ENCODE measurements around the gene PLEKHG3. TPM values are rescaled to one million over a fixed set of nuclear protein-coding genes. Genes with fewer than 3 reads are reported as not detected.

The PLEKHG3 gene
- total and polyA plus RNA-seq, 9 donors: 17.6 to 34.3 (median 26.9) TPM

DNA sequence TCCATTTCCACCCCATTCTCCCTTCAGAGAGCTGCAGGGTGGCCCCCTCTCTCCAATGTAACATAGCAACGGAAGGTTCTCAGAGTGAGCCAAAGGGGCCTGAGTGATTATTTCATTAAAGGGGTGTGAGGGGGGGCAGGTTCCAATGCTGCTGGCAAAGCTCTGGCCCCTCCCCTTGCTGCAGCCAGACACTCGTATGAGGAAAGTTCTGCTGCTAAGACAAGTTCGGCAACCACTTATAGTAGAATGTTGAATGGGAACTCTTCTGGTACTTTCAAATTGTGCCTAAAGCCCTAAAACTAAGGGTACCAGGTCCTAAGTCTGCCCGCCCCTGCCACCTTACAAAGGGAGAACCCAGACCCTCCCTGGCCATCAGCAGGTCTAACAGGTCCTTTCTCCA, 49.8 kb downstream of the PLEKHG3 start:
- 100% methylated on average over 1 of the region's 4 CpGs for WGBS (ENCODE audit: insufficient coverage)
- DNase-seq: no peak

DNA sequence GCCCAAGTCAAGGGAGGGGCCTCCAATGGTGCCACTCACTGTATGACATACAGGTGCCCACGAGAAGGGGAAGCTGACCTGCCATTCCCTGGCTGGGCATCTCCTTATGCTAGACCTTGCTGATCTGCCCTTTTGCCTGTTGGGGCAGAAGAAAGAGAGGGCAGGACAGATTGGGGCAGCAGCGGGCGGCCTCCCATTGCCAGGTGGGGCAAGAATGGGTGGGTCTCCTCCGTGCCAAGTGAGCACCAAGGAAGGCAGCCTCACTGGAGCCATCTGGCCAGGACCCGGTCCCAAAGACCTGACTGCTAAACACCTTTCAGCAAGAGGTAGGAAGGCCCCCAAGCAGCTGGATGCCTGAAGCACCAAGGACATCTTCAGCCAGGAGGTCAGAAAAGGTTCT, 50.5 kb downstream of the PLEKHG3 start:
- H3K4me1 ChIP-seq (ENCODE audit: control insufficient read depth, insufficient read depth, low read length): peaks cover 31% of the 10 kb centered on the region
- DNase-seq: no peak
- no peak overlapping the region for H3K27ac ChIP-seq (ENCODE audit: low read length)
- peaks cover 10% of the 10 kb centered on the region for H3K36me3 ChIP-seq (ENCODE audit: control insufficient read depth, insufficient read depth, low read length)
- H3K4me3 ChIP-seq (ENCODE audit: low read length): no peak overlapping the region
- H3K9me3 ChIP-seq (replicated peaks; ENCODE audit: control insufficient read depth, low read depth, low read length): no peaks in the 10 kb centered on the region
- 92% methylated on average over 5 of the region's 5 CpGs for WGBS (ENCODE audit: insufficient coverage)
- no peaks in the 10 kb centered on the region for H3K27me3 ChIP-seq (ENCODE audit: control insufficient read depth, insufficient read depth, low read length)

More for the DNA sequence above, 49.8 kb downstream of the PLEKHG3 start:
- Histone ChIP-seq H3K9me3 (replicated peaks; ENCODE audit: control insufficient read depth, low read depth, low read length) (no peaks in the 10 kb centered on the region), H3K27me3 (ENCODE audit: control insufficient read depth, insufficient read depth, low read length) (no peaks in the 10 kb centered on the region), H3K36me3 (ENCODE audit: control insufficient read depth, insufficient read depth, low read length) (peaks cover 15% of the 10 kb centered on the region), H3K4me1 (ENCODE audit: control insufficient read depth, insufficient read depth, low read length) (peaks cover 24% of the 10 kb centered on the region), H3K4me3 (ENCODE audit: low read length) (no peak overlapping the region), H3K27ac (ENCODE audit: low read length) (no peak overlapping the region)

DNA sequence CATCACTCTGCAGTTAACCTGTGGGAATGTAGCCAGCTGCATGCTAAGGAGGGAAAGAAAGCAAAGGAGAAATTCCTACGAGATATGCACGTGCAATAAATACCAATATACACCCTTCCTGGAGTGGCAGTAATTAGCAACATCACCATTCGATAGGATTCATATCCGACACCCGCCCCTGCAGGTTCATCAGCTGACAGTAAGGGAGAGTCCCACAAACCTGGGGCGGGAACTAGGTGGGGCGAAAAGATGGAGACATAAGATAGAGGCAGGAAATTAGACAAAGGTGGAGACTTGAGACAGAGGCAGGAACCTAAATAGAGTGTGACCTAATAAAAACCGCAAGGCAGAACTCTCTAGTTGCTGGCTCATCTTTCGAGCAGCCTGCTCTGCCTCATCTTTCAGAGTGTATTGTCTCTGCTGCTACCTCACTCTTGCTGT, 51.6 kb downstream of the PLEKHG3 start:
- H3K4me1 ChIP-seq (ENCODE audit: control insufficient read depth, insufficient read depth, low read length): peaks cover 42% of the 10 kb centered on the region
- no peaks in the 10 kb centered on the region for H3K9me3 ChIP-seq (replicated peaks; ENCODE audit: control insufficient read depth, low read depth, low read length)
- no peak overlapping the region for H3K27ac ChIP-seq (ENCODE audit: low read length)
- H3K36me3 ChIP-seq (ENCODE audit: control insufficient read depth, insufficient read depth, low read length): peaks cover 10% of the 10 kb centered on the region
- H3K27me3 ChIP-seq (ENCODE audit: control insufficient read depth, insufficient read depth, low read length): no peaks in the 10 kb centered on the region
- WGBS (ENCODE audit: insufficient coverage): 44% methylated on average over 5 of the region's 9 CpGs
- no peak overlapping the region for H3K4me3 ChIP-seq (ENCODE audit: low read length)
- no peak for DNase-seq

DNA sequence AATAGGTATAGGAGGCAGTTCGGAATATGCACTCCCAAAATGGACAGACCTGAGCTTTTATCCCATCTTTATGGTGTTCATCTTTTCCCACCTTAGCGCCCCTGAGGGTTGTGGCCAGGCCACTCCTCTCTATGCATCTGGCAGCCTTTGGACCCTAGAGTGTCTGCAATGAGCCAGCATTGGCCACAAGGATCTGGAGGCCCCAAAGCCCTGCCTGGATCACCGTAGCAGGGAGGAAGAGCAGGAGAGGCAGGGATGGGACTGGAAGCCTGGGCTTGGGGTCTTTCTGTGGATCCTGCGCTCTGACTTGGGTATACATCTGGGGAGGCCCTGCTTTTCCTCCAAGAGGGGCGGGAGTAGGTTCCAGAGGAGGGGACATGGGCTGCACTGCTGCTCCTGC, 52.5 kb downstream of the PLEKHG3 start:
- Histone ChIP-seq H3K4me1 (ENCODE audit: control insufficient read depth, insufficient read depth, low read length) (peaks cover 51% of the 10 kb centered on the region), H3K27ac (ENCODE audit: low read length) (no peak overlapping the region), H3K27me3 (ENCODE audit: control insufficient read depth, insufficient read depth, low read length) (no peaks in the 10 kb centered on the region), H3K36me3 (ENCODE audit: control insufficient read depth, insufficient read depth, low read length) (peaks cover 11% of the 10 kb centered on the region), H3K4me3 (ENCODE audit: low read length) (no peak overlapping the region), H3K9me3 (replicated peaks; ENCODE audit: control insufficient read depth, low read depth, low read length) (no peaks in the 10 kb centered on the region)
- WGBS (ENCODE audit: insufficient coverage): 81% methylated on average over 2 of the region's 5 CpGs
- no peak for DNase-seq

DNA sequence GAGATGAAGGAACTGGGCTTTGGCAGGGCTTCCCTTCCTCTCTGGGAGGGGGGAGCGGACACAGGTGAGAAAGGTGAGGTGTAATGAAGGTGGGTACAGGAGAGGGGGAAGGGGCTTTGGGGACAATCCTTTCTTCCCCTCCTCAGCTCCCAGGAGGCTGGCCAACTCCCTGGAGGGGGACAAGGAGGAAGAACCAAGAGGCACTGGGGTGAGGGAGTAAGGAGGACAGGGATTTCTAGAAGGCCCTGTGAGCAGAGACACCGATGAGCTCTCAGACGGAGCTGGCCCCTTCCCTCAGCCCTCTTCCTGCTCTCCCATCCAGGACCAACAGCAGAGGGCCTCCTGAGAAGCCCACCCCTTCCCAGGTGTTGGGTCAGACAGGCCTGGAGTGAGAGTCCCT, 53.4 kb downstream of the PLEKHG3 start:
- peaks cover 9% of the 10 kb centered on the region for H3K36me3 ChIP-seq (ENCODE audit: control insufficient read depth, insufficient read depth, low read length)
- peaks cover 60% of the 10 kb centered on the region for H3K4me1 ChIP-seq (ENCODE audit: control insufficient read depth, insufficient read depth, low read length)
- no CpG with 5 or more reads among the region's 3 CpGs for WGBS (ENCODE audit: insufficient coverage)
- H3K9me3 ChIP-seq (replicated peaks; ENCODE audit: control insufficient read depth, low read depth, low read length): no peaks in the 10 kb centered on the region
- H3K27me3 ChIP-seq (ENCODE audit: control insufficient read depth, insufficient read depth, low read length): no peaks in the 10 kb centered on the region
- no peak overlapping the region for H3K4me3 ChIP-seq (ENCODE audit: low read length)
- peak overlapping the region; percentile 71 for H3K27ac ChIP-seq (ENCODE audit: low read length)
- DNase-seq: no peak

DNA sequence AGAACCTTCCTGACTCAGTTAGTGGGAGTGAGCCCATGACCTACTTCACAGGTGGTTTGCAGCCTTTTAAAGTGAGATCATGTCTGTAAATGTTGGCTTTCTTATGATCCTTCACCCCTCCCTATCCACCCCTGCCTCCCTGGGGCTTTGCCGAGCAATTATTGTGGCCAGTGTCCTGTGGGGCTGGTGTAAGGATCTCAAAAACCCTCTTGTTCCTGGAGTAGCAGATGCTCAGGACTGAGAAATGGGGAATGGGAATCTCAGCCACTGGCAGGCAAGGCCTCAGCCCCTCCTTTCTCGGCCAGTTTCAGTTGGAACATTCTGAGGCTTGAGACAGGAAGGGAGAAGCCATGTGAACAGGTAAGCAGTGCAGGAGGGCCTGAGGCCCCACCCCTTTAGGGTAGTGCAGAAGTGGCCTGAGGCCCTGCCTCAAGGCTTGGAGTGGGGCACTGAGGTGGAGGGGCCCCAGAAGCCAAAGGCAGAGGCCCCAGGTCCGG, 53.8 kb downstream of the PLEKHG3 start:
- WGBS (ENCODE audit: insufficient coverage): 33% methylated on average over 3 of the region's 3 CpGs
- no peaks in the 10 kb centered on the region for H3K27me3 ChIP-seq (ENCODE audit: control insufficient read depth, insufficient read depth, low read length)
- DNase-seq: peak; percentile 53
- H3K4me3 ChIP-seq (ENCODE audit: low read length): no peak overlapping the region
- peaks cover 4% of the 10 kb centered on the region for H3K36me3 ChIP-seq (ENCODE audit: control insufficient read depth, insufficient read depth, low read length)
- no peaks in the 10 kb centered on the region for H3K9me3 ChIP-seq (replicated peaks; ENCODE audit: control insufficient read depth, low read depth, low read length)
- H3K27ac ChIP-seq (ENCODE audit: low read length): peak overlapping the region; percentile 71
- peaks cover 65% of the 10 kb centered on the region for H3K4me1 ChIP-seq (ENCODE audit: control insufficient read depth, insufficient read depth, low read length)

GRCh38 chr14:64758691-64759554, 54.7 kb downstream of the PLEKHG3 start:
- no peak overlapping the region for H3K4me3 ChIP-seq (ENCODE audit: low read length)
- H3K36me3 ChIP-seq (ENCODE audit: control insufficient read depth, insufficient read depth, low read length): peaks cover 7% of the 10 kb centered on the region
- peaks cover 73% of the 10 kb centered on the region for H3K4me1 ChIP-seq (ENCODE audit: control insufficient read depth, insufficient read depth, low read length)
- DNase-seq: peak; percentile 88
- peak overlapping the region; percentile 71 for H3K27ac ChIP-seq (ENCODE audit: low read length)
- no peaks in the 10 kb centered on the region for H3K9me3 ChIP-seq (replicated peaks; ENCODE audit: control insufficient read depth, low read depth, low read length)
- peaks cover 3% of the 10 kb centered on the region for H3K27me3 ChIP-seq (ENCODE audit: control insufficient read depth, insufficient read depth, low read length)
- 56% methylated on average over 2 of the region's 7 CpGs for WGBS (ENCODE audit: insufficient coverage)

DNA sequence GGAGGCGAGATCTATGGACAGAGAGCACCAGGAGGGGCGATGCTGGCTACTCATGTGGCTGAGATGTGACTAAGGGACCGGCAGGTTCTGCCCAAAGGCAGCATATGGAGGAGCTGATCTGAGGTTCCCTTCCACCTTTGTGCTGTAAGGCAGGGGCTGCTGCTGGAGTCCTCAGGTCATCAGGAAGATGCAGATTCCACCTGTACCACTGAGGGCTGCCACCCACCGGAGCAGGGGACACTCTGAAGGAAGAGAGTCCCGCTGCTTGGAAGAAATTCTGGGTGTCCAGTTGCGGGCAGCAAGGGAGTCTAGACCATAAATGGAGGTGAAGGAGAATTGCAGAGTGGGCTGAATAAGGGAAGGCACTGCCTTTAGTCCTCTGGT, 55.3 kb downstream of the PLEKHG3 start:
- H3K27me3 ChIP-seq (ENCODE audit: control insufficient read depth, insufficient read depth, low read length): peaks cover 4% of the 10 kb centered on the region
- peak overlapping the region; percentile 71 for H3K27ac ChIP-seq (ENCODE audit: low read length)
- WGBS (ENCODE audit: insufficient coverage): 92% methylated on average over 6 of the region's 6 CpGs

GRCh38 chr14:64760146-64760755, 56.0 kb downstream of the PLEKHG3 start:
- 62% methylated on average over 3 of the region's 8 CpGs for WGBS (ENCODE audit: insufficient coverage)
- DNase-seq: no peak
- no peak overlapping the region for H3K27ac ChIP-seq (ENCODE audit: low read length)

More for the DNA sequence above, 55.3 kb downstream of the PLEKHG3 start:
- Histone ChIP-seq H3K36me3 (ENCODE audit: control insufficient read depth, insufficient read depth, low read length) (peaks cover 12% of the 10 kb centered on the region), H3K4me1 (ENCODE audit: control insufficient read depth, insufficient read depth, low read length) (peaks cover 79% of the 10 kb centered on the region), H3K9me3 (replicated peaks; ENCODE audit: control insufficient read depth, low read depth, low read length) (no peaks in the 10 kb centered on the region), H3K4me3 (ENCODE audit: low read length) (no peak overlapping the region)
- no peak for DNase-seq

DNA sequence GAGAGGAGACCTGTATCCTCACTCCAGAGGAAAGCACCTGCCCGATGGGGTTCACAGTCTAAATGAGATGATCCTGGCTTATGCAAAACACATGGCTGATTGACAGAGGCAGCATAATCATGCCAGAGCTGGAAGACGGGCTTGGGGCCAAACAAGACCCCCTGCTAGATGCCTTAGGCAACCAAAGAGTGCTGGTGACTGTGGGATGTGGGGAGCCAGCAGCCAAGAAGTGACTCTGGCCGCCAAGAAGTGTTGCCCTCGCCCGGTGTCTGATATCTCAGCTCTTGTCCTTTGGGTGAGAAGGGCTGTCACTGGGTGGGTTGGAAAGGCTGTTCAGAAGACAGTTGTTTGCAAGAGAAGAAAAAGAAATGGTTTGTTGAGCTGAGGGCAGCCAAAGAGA, 56.7 kb downstream of the PLEKHG3 start:
- H3K27ac ChIP-seq (ENCODE audit: low read length): peak overlapping the region; percentile 83

More at GRCh38 chr14:64760146-64760755, 56.0 kb downstream of the PLEKHG3 start:
- peaks cover 81% of the 10 kb centered on the region for H3K4me1 ChIP-seq (ENCODE audit: control insufficient read depth, insufficient read depth, low read length)
- H3K4me3 ChIP-seq (ENCODE audit: low read length): no peak overlapping the region
- peaks cover 4% of the 10 kb centered on the region for H3K27me3 ChIP-seq (ENCODE audit: control insufficient read depth, insufficient read depth, low read length)
- H3K36me3 ChIP-seq (ENCODE audit: control insufficient read depth, insufficient read depth, low read length): peaks cover 16% of the 10 kb centered on the region
- no peaks in the 10 kb centered on the region for H3K9me3 ChIP-seq (replicated peaks; ENCODE audit: control insufficient read depth, low read depth, low read length)

More for the DNA sequence above, 56.7 kb downstream of the PLEKHG3 start:
- 68% methylated on average over 5 of the region's 5 CpGs for WGBS (ENCODE audit: insufficient coverage)
- no peak for DNase-seq
- Histone ChIP-seq H3K36me3 (ENCODE audit: control insufficient read depth, insufficient read depth, low read length) (peaks cover 22% of the 10 kb centered on the region), H3K27me3 (ENCODE audit: control insufficient read depth, insufficient read depth, low read length) (peaks cover 4% of the 10 kb centered on the region), H3K9me3 (replicated peaks; ENCODE audit: control insufficient read depth, low read depth, low read length) (no peaks in the 10 kb centered on the region), H3K4me1 (ENCODE audit: control insufficient read depth, insufficient read depth, low read length) (peaks cover 81% of the 10 kb centered on the region), H3K4me3 (ENCODE audit: low read length) (no peak overlapping the region)
